ENCODE results near the gene UROC1. TPM values are rescaled to one million over a fixed set of nuclear protein-coding genes. Genes with fewer than 3 reads are reported as not detected.

Gene UROC1
- total RNA-seq, 2 experiments from 2014 or later: not detected

DNA sequence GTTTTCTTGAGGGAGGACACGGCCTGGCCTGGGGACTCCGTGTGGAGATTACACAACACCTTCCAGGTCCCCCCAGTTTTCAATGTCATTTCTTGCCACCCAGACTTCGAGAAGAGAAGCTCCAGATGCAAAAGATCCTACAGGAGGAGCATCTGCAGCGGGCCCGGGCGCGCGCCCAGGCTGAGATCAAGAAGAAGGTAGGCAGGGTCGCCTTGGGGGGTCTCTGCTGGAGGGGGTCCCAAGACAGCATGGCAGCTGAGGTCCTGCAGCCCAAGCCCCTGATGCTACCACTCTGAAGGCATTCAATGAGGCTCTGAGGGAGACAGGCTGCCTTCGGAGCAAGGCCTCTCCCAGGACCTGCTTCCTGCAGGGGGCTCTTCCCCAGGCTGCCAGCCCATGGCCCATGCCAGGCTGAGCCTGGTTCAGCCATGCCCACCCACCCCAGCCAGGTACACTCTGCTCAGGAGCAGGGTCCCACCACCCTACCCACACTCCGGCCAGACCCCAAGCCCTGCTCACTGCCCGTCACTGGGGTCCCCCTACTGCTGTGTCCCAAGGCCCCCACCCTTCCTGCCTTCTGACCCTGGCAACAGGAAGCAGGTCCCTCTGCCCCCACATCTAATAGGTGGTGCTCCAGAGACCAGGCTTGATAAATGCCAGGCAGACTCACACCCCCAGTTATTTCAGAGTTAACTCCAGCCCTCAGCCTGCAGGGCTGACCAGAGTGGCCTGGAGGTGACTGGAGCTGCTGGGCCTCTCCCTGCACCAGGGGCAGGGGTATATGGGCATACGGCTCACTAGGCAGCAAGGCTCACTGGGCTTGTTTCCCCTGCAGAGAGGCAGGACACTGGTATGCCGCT lies 81.9 kb downstream of the UROC1 start:
- Mint-ChIP-seq H3K27ac (no peak overlapping the region), H3K27me3 (no peaks in the 10 kb centered on the region), H3K9me3 (no peaks in the 10 kb centered on the region), H3K4me3 (no peak overlapping the region), H3K4me1 (ENCODE audit: low read depth) (no peaks in the 10 kb centered on the region), H3K36me3 (ENCODE audit: low read depth) (peaks cover 71% of the 10 kb centered on the region)
- Histone ChIP-seq H3K36me3 (ENCODE audit: insufficient read depth, low read length) (peaks cover 44% of the 10 kb centered on the region), H3K27me3 (ENCODE audit: control insufficient read depth in 1 of 2, insufficient read depth in 2 of 2, low read length in 2 of 2) (no peaks in the 10 kb centered on the region), H3K27ac (ENCODE audit: low read depth in 1 of 2, low read length in 2 of 2) (no peak overlapping the region), H3K9me3 (ENCODE audit: control insufficient read depth in 1 of 2, insufficient read depth in 1 of 2, low read length in 2 of 2) (peaks cover 0 to 12% of the 10 kb centered on the region in 2 experiments), H3K4me1 (ENCODE audit: insufficient read depth, low read length) (no peaks in the 10 kb centered on the region), H3K4me3 (ENCODE audit: low read length) (no peak overlapping the region)
- intact Hi-C loops (cut with DNase I, micrococcal nuclease): no loop called here
- TF ChIP-seq, protein P1, sequence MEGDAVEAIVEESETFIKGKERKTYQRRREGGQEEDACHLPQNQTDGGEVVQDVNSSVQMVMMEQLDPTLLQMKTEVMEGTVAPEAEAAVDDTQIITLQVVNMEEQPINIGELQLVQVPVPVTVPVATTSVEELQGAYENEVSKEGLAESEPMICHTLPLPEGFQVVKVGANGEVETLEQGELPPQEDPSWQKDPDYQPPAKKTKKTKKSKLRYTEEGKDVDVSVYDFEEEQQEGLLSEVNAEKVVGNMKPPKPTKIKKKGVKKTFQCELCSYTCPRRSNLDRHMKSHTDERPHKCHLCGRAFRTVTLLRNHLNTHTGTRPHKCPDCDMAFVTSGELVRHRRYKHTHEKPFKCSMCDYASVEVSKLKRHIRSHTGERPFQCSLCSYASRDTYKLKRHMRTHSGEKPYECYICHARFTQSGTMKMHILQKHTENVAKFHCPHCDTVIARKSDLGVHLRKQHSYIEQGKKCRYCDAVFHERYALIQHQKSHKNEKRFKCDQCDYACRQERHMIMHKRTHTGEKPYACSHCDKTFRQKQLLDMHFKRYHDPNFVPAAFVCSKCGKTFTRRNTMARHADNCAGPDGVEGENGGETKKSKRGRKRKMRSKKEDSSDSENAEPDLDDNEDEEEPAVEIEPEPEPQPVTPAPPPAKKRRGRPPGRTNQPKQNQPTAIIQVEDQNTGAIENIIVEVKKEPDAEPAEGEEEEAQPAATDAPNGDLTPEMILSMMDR (IDR thresholded peaks at IDR 0.05): no peak
- CTCF ChIA-PET: no interaction called here
- ATAC-seq (ENCODE audit: poor library complexity) (no peak), DNase-seq (peak in 1 of 14 experiments; percentile 5)
- POLR2A ChIA-PET: no interaction called here

DNA sequence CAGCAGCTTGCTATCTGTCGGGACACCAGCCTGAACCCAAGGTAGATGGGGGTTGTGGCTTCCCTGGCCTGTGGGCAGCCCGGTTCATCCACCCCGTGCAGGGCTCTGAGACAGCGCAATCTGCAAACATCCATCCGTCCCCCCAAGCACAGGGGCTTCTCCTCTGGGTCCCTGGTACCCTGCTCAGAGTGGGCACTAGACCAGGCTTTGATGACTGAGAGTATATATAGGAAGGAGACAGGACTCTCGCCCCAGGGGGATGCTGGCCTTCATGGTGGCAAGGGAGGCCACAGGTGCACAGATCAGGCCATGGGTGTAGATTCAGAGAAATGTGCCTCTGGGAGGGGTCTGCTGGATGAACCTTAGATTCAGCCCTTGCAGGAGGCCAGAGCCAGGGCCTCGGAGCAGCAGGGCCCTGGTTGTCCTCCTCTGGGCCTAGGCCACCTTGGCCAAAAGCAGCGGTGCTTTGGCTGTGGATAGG lies 82.6 kb downstream of the UROC1 start:
- Histone ChIP-seq H3K9me3 (ENCODE audit: control insufficient read depth in 1 of 2, insufficient read depth in 1 of 2, low read length in 2 of 2) (peaks cover 0 to 12% of the 10 kb centered on the region in 2 experiments), H3K36me3 (ENCODE audit: insufficient read depth, low read length) (peaks cover 38% of the 10 kb centered on the region), H3K4me1 (ENCODE audit: insufficient read depth, low read length) (no peaks in the 10 kb centered on the region), H3K27ac (ENCODE audit: low read depth in 1 of 2, low read length in 2 of 2) (no peak overlapping the region), H3K4me3 (ENCODE audit: low read length) (no peak overlapping the region), H3K27me3 (ENCODE audit: control insufficient read depth in 1 of 2, insufficient read depth in 2 of 2, low read length in 2 of 2) (no peaks in the 10 kb centered on the region)
- no peak for ATAC-seq (ENCODE audit: poor library complexity)
- Mint-ChIP-seq H3K9me3 (no peaks in the 10 kb centered on the region), H3K4me3 (no peak overlapping the region), H3K36me3 (ENCODE audit: low read depth) (peaks cover 63% of the 10 kb centered on the region), H3K4me1 (ENCODE audit: low read depth) (no peaks in the 10 kb centered on the region), H3K27ac (no peak overlapping the region), H3K27me3 (no peaks in the 10 kb centered on the region)
- ChIA-PET CTCF (no interaction called here), POLR2A (no interaction called here)
- intact Hi-C loops (cut with DNase I, micrococcal nuclease): no loop called here
- peak in 1 of 14 experiments; percentile 1 for DNase-seq
- TF ChIP-seq, protein P1 (IDR thresholded peaks at IDR 0.05): no peak

DNA sequence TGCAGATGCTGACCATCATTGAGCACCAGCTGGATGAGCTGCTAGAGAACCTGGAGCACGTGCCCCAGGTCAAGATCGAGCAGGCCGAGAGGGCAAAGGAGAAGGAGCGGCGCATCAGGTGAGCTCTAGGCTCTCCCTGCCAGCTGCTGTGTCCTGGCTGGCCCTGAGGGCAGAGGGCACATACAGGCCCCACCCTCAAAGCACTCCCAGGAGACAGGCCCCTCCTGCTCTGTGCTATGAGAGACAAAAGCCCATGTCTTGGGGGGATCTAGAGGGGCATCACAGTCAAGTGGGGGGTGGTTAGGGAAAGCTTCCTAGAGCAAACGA lies 83.3 kb downstream of the UROC1 start:
- H3K9me3 ChIP-seq (ENCODE audit: control insufficient read depth in 1 of 2, insufficient read depth in 1 of 2, low read length in 2 of 2): peaks cover 0 to 12% of the 10 kb centered on the region in 2 experiments
- CTCF ChIA-PET: no interaction called here
- no peaks in the 10 kb centered on the region for H3K4me1 ChIP-seq (ENCODE audit: insufficient read depth, low read length)
- ATAC-seq (ENCODE audit: poor library complexity) (no peak), DNase-seq (peak in 1 of 14 experiments; percentile 11)
- Mint-ChIP-seq H3K9me3 (no peaks in the 10 kb centered on the region), H3K27ac (no peak overlapping the region), H3K4me1 (ENCODE audit: low read depth) (no peaks in the 10 kb centered on the region), H3K36me3 (ENCODE audit: low read depth) (peaks cover 60% of the 10 kb centered on the region), H3K27me3 (no peaks in the 10 kb centered on the region), H3K4me3 (no peak overlapping the region)
- H3K36me3 ChIP-seq (ENCODE audit: insufficient read depth, low read length): peaks cover 31% of the 10 kb centered on the region
- POLR2A ChIA-PET: no interaction called here
- no peak overlapping the region for H3K27ac ChIP-seq (ENCODE audit: low read depth in 1 of 2, low read length in 2 of 2)
- intact Hi-C loops (cut with DNase I, micrococcal nuclease): no loop called here
- TF ChIP-seq, protein P1 (IDR thresholded peaks at IDR 0.05): no peak
- no peaks in the 10 kb centered on the region for H3K27me3 ChIP-seq (ENCODE audit: control insufficient read depth in 1 of 2, insufficient read depth in 2 of 2, low read length in 2 of 2)
- no peak overlapping the region for H3K4me3 ChIP-seq (ENCODE audit: low read length)

Data from CD4-positive, alpha-beta T cell (primary cell).